ENCODE measurements around the gene PHF24.

DNA sequence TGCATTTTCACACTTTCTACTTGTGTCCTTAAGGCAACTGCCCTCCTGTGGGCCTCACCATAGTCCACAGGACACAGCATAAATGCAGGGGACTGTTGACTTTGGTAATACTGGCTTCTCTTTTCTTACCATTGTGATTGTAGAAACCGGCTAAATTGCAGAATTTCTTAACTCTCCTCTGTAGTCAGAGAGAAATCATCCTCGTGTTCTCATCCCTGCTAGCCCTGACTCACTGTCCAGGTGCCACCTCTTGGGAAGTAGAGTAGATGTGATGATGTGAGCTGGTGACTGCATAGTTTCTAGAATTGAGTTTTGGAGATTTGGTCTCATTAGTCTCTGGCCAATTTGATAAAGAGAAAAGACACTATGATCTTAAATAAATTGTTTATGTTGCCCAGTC is 5.5 kb downstream of the PHF24 start:
- TF ChIP-seq FOSL1 (IDR thresholded peaks at IDR 0.05; ENCODE audit: low read depth) (no peak), SP1 (IDR thresholded peaks at IDR 0.05; ENCODE audit: low read depth) (no peak), EZH2phosphoT487 (IDR thresholded peaks at IDR 0.05; ENCODE audit: borderline replicate concordance) (no peak), POLR2A (IDR thresholded peaks at IDR 0.05; ENCODE audit: borderline replicate concordance, extremely low read depth, insufficient read depth, insufficient read length) (no peak), CBX3 (IDR thresholded peaks at IDR 0.05; ENCODE audit: low read depth) (no peak), YY1 (IDR thresholded peaks at IDR 0.05; ENCODE audit: extremely low read depth, insufficient replicate concordance, low read depth, low read length) (no peak), RAD21 (IDR thresholded peaks at IDR 0.05; ENCODE audit: low read depth) (no peak), EZH2 (IDR thresholded peaks at IDR 0.05) (no peak), EGR1 (IDR thresholded peaks at IDR 0.05; ENCODE audit: low read depth) (no peak), ZFX (IDR thresholded peaks at IDR 0.05) (no peak), POLR2AphosphoS5 (IDR thresholded peaks at IDR 0.05; ENCODE audit: low read depth, low read length) (no peak)
- TF ChIP-seq, protein P1, sequence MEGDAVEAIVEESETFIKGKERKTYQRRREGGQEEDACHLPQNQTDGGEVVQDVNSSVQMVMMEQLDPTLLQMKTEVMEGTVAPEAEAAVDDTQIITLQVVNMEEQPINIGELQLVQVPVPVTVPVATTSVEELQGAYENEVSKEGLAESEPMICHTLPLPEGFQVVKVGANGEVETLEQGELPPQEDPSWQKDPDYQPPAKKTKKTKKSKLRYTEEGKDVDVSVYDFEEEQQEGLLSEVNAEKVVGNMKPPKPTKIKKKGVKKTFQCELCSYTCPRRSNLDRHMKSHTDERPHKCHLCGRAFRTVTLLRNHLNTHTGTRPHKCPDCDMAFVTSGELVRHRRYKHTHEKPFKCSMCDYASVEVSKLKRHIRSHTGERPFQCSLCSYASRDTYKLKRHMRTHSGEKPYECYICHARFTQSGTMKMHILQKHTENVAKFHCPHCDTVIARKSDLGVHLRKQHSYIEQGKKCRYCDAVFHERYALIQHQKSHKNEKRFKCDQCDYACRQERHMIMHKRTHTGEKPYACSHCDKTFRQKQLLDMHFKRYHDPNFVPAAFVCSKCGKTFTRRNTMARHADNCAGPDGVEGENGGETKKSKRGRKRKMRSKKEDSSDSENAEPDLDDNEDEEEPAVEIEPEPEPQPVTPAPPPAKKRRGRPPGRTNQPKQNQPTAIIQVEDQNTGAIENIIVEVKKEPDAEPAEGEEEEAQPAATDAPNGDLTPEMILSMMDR (IDR thresholded peaks at IDR 0.05 in 2 of 3, conservative IDR thresholded peaks at IDR 0.05 in 1 of 3; ENCODE audit: borderline replicate concordance in 1 of 3, insufficient read depth in 1 of 3, low read depth in 2 of 3, low read length in 2 of 3): no peak
- TF ChIP-seq, protein P2, sequence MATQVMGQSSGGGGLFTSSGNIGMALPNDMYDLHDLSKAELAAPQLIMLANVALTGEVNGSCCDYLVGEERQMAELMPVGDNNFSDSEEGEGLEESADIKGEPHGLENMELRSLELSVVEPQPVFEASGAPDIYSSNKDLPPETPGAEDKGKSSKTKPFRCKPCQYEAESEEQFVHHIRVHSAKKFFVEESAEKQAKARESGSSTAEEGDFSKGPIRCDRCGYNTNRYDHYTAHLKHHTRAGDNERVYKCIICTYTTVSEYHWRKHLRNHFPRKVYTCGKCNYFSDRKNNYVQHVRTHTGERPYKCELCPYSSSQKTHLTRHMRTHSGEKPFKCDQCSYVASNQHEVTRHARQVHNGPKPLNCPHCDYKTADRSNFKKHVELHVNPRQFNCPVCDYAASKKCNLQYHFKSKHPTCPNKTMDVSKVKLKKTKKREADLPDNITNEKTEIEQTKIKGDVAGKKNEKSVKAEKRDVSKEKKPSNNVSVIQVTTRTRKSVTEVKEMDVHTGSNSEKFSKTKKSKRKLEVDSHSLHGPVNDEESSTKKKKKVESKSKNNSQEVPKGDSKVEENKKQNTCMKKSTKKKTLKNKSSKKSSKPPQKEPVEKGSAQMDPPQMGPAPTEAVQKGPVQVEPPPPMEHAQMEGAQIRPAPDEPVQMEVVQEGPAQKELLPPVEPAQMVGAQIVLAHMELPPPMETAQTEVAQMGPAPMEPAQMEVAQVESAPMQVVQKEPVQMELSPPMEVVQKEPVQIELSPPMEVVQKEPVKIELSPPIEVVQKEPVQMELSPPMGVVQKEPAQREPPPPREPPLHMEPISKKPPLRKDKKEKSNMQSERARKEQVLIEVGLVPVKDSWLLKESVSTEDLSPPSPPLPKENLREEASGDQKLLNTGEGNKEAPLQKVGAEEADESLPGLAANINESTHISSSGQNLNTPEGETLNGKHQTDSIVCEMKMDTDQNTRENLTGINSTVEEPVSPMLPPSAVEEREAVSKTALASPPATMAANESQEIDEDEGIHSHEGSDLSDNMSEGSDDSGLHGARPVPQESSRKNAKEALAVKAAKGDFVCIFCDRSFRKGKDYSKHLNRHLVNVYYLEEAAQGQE (IDR thresholded peaks at IDR 0.05; ENCODE audit: low read depth): no peak
- TF ChIP-seq, protein P3, sequence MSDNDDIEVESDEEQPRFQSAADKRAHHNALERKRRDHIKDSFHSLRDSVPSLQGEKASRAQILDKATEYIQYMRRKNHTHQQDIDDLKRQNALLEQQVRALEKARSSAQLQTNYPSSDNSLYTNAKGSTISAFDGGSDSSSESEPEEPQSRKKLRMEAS (IDR thresholded peaks at IDR 0.05): no peak
